ENCODE data around the gene TMEM138. TPM values are rescaled to one million over a fixed set of nuclear protein-coding genes. Genes with fewer than 3 reads are reported as not detected.

Gene TMEM138
- total and polyA plus RNA-seq, 12 donors: 14.4 to 35.3 (median 17.8) TPM

DNA sequence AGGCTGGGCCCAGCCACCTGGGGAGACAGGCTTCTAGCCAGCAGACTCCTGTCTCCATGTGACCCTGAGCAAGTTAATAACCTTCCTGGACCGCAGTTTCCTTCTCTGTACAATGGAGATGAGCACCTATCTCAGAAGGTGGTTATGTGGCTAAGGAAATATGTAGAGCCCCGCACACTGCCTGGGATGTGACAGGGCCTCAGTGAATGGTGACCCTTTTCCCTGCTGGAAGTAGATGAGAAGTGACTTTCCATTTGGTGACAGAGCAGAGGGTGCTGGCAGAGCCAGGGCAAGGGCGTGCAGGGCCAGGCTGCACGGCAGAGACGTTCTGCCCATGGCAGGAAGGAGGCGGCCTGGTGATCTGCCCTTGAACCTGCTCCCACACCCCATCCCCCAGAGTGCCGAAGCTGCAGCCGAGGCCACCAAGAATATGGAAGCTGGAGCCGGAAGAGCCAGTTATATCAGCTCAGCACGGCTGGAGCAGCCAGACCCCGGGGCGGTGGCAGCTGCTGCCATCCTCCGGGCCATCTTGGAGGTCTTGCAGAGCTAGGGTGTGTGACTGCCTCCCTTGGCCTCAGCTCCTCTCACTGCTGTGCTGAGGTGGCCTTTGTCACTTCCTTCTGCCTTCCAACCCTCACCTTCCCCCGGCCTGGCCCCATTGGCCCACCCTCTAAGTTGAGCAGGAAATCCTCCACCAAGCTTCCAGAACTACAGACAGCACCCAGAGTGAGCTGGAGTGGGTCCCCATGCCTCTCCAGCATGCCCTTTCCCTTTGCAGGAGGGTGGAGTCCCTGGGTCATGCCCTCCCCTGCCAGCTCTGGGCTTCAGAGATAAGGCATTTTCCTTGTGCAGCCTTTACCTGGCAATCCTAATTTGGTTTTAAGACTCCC is 16.0 kb upstream of the TMEM138 start:
- no peak for DNase-seq

DNA sequence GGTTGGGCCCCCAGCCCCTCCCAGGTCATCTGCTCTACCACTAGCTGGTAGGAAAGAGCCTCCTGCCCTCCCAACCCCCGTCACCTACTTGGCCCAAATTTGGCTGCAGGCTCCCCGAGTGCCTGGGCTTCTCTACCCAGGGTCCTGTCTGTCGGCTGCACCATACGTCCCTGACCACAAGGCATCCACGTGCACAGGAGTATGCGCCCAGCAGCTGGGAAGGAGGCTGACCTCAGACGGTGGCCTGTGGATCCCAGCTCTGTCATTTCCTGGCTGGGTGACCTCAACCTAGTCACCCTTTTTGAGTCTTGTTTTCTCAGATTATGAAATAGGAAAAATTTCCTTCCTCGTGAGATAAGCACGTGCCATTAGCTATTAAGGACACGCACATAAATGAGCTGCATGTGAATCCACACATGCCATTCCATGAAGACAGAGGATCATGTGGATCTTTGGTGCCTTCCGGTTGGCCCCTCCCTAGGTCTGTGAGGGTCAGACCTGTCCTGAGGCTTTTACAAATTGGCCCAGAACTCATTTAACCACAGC is 14.2 kb upstream of the TMEM138 start:
- ATAC-seq: peak in 5 of 8 donors; percentile 38 to 66 (median 57)
- Histone ChIP-seq H3K27ac (peak overlapping the region in 1 of 10 donors; percentile 52), H3K27me3 (no peaks in the 10 kb centered on the region), H3K36me3 (peaks cover 0 to 95% (median 6%) of the 10 kb centered on the region in 9 donors), H3K4me1 (peaks cover 0 to 11% (median 0%) of the 10 kb centered on the region in 9 donors), H3K9me3 (no peaks in the 10 kb centered on the region), H3K4me3 (no peak overlapping the region)
- no peak for DNase-seq
- intact Hi-C loops (cut with DNase I): no loop called here
- no peak for TF ChIP-seq CTCF (IDR thresholded peaks at IDR 0.05)
- WGBS, 2 donors: 56 to 71% methylated on average over 11 of the region's 11 CpGs

More for the DNA sequence above, 16.0 kb upstream of the TMEM138 start:
- 83 to 84% methylated on average over 14 of the region's 14 CpGs for WGBS, 2 donors
- H3K27me3 ChIP-seq: no peaks in the 10 kb centered on the region
- peaks cover 0 to 90% (median 6%) of the 10 kb centered on the region in 9 donors for H3K36me3 ChIP-seq
- H3K9me3 ChIP-seq: no peaks in the 10 kb centered on the region
- peaks cover 0 to 11% (median 0%) of the 10 kb centered on the region in 9 donors for H3K4me1 ChIP-seq
- TF ChIP-seq CTCF (IDR thresholded peaks at IDR 0.05): no peak
- no peak for ATAC-seq
- intact Hi-C loops (cut with DNase I): no loop called here
- no peak overlapping the region for H3K27ac ChIP-seq
- no peak overlapping the region for H3K4me3 ChIP-seq

DNA sequence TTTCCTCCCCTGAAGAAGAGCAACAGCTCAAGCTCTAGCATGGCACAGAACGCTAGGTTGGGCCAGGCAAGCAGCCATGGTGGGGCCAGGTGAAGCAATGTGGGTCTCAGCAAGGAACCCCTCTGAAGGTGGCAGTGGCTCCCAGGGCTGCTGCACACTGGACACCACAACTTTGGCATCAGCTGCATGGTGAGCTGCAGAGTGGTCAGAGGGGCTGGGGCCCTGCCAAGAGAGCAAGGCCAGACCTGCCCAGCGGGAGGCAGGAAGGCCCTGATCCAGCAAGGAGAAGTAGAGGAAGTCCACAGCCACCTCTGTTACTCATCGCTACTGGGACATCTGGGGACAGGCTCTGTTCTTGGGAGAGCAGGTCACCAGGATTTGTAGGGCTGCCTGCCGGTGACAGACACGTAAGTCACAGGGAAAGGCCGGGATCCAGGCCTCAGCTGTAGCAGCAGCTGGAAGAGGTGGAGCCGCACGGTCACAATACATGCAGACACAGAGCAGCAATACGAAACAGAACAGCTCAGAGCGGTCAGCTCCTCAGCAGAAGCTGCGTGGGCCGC is 12.9 kb upstream of the TMEM138 start:
- H3K27me3 ChIP-seq: no peaks in the 10 kb centered on the region
- H3K36me3 ChIP-seq: peaks cover 0 to 95% (median 7%) of the 10 kb centered on the region in 9 donors
- H3K4me3 ChIP-seq: no peak overlapping the region
- ATAC-seq (no peak), DNase-seq (no peak)
- no peak overlapping the region for H3K27ac ChIP-seq
- H3K4me1 ChIP-seq: peaks cover 0 to 11% (median 0%) of the 10 kb centered on the region in 9 donors
- 92% methylated on average over 12 of the region's 12 CpGs for WGBS, 2 donors
- TF ChIP-seq CTCF (IDR thresholded peaks at IDR 0.05): no peak
- H3K9me3 ChIP-seq: no peaks in the 10 kb centered on the region
- intact Hi-C loops (cut with DNase I): no loop called here

DNA sequence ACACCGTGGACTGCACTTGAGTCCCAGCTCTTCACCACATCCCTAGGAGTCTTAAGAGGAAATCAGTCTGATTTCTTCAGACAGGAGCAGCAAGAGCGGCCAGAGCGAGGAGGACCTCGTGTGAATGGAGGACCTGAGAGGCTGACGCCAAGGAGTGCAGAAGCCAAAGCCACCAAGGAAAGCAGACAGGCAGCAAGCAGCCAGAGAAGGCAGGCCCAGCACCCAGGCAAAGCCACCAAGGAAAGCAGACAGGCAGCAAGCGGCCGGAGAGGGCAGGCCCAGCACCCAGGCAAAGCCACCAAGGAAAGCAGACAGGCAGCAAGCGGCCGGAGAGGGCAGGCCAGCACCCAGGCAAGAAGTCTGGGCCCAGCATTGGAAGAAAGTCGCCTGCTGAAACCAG is 12.3 kb upstream of the TMEM138 start:
- intact Hi-C loops (cut with DNase I): no loop called here
- no peaks in the 10 kb centered on the region for H3K9me3 ChIP-seq
- TF ChIP-seq CTCF (IDR thresholded peaks at IDR 0.05): no peak
- ATAC-seq: no peak
- no peak for DNase-seq
- H3K36me3 ChIP-seq: peaks cover 0 to 96% (median 7%) of the 10 kb centered on the region in 9 donors
- WGBS, 2 donors: 95 to 96% methylated on average over 10 of the region's 10 CpGs
- H3K4me3 ChIP-seq: no peak overlapping the region
- H3K4me1 ChIP-seq: peaks cover 0 to 11% (median 0%) of the 10 kb centered on the region in 9 donors
- no peaks in the 10 kb centered on the region for H3K27me3 ChIP-seq
- no peak overlapping the region for H3K27ac ChIP-seq

Measured in heart right ventricle (tissue), 16 donors.